Breast epithelium (tissue), 3 donors: Measurements from ENCODE around the gene SKIC2.

Experiments
- POLR2A ChIP-seq: fragments of 450-650 bp; IDR thresholded peaks from one replicate; pipeline ENCODE4 v1.6.1; 2016; ENCODE audit warnings: antibody characterized with exemption, mild to moderate bottlenecking, moderate library complexity
- TF ChIP-seq, protein P1 (sequence below), 3 donors: fragments of 450-650 bp; IDR thresholded peaks; one replicate each; pipeline ENCODE4 v1.5.1; 2016 to 2017; ENCODE audit warnings: antibody characterized with exemption in 3 of 3, mild to moderate bottlenecking in 3 of 3, moderate library complexity in 3 of 3

DNA sequence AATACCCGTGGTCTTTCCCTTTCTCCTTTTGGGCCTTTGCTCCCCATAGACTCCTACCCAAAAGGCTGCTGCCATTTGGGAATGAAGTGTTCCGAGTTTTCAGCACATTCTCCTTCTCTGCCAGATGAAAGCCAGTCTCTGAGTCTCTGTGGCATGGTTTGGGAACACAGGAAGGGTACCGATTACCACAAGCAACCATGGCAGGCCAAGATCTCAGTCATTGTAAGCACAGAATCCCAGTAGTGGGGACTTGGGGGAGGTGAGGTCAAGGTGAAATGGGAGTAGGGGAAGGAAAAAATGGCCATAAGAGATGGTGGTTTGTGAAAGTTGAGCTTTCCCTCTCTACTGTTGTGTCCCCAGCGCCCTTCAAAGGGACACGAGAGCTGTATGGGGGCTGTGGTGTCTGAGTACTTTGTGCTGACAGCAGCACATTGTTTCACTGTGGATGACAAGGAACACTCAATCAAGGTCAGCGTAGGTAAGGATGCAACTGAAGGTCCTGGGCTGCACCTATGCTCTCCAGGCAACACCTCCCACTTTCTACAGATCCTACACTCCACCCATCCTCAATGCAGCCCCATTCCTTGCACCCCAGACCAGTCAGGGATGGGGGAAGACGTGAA lies 8.9 kb upstream of the SKIC2 start:
- TF ChIP-seq, protein P1, sequence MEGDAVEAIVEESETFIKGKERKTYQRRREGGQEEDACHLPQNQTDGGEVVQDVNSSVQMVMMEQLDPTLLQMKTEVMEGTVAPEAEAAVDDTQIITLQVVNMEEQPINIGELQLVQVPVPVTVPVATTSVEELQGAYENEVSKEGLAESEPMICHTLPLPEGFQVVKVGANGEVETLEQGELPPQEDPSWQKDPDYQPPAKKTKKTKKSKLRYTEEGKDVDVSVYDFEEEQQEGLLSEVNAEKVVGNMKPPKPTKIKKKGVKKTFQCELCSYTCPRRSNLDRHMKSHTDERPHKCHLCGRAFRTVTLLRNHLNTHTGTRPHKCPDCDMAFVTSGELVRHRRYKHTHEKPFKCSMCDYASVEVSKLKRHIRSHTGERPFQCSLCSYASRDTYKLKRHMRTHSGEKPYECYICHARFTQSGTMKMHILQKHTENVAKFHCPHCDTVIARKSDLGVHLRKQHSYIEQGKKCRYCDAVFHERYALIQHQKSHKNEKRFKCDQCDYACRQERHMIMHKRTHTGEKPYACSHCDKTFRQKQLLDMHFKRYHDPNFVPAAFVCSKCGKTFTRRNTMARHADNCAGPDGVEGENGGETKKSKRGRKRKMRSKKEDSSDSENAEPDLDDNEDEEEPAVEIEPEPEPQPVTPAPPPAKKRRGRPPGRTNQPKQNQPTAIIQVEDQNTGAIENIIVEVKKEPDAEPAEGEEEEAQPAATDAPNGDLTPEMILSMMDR (IDR thresholded peaks at IDR 0.05): no peak
- TF ChIP-seq POLR2A: no peak
